Testis (tissue), 2 donors: ENCODE results near the gene BID.

Source experiments
- CTCF ChIP-seq, 3 experiments: fragments of 450-650 bp in 2 of 3; fragments of 200-600 bp in 1 of 3; sonication (generic) in 1 of 3; IDR thresholded peaks; one replicate each; pipeline ENCODE4 v1.5.1; 2016 to 2019; ENCODE audit warnings: antibody characterized with exemption in 3 of 3, mild to moderate bottlenecking in 2 of 3, moderate library complexity in 1 of 3
- POLR2A ChIP-seq: fragments of 450-650 bp; IDR thresholded peaks from one replicate; pipeline ENCODE4 v1.6.1; 2017; ENCODE audit warnings: antibody characterized with exemption, mild to moderate bottlenecking, moderate library complexity

GRCh38 chr22:17684245-17684644 lies 90.0 kb downstream of the BID start:
- no peak for TF ChIP-seq CTCF (IDR thresholded peaks at IDR 0.05)
- no peak for TF ChIP-seq POLR2A
